SK-N-SH (cell line): Measurements from ENCODE around the gene PRRT2. TPM values are rescaled to one million over a fixed set of nuclear protein-coding genes. Genes with fewer than 3 reads are reported as not detected.
A peak's percentile ranks its signal among the peaks of the same experiment; 100 is the strongest.

Experiments
- CTCF ChIA-PET: fragments of 300-600, 350-600 bp; formaldehyde crosslinking; extraction: SDS; loops from one replicate; lab custom pipeline; 2021; lab: Yijun Ruan, JAX
- POLR2A ChIA-PET: fragments of 350-600 bp; sonication (Branson Sonifier 250); formaldehyde crosslinking; extraction: SDS; loops from one replicate; lab custom pipeline; 2020; ENCODE audit warnings: antibody characterized with exemption, inconsistent platforms; lab: Yijun Ruan, JAX
- DNase-seq: peaks from one replicate; pipeline ENCODE4 v3.0.0; 2012
- H2AFZ ChIP-seq: fragments of 200-600 bp; sonication (generic); 2 replicates; pipeline ENCODE4 v1.8.1; 2016; ENCODE audit warnings: antibody characterized with exemption, mild to moderate bottlenecking, low read depth
- H3F3A ChIP-seq: fragments of 200-600 bp; sonication (generic); replicated peaks from 2 replicates; pipeline ENCODE3; 2016; ENCODE audit warnings: antibody characterized with exemption, mild to moderate bottlenecking; ENCODE audit not compliant: insufficient read depth
- H3K27ac ChIP-seq, 2 experiments: fragments of 200-500 bp in 1 of 2; fragments of 200-600 bp in 1 of 2; sonication (Bioruptor generic) in 1 of 2; sonication (generic), shearing (Covaris generic) in 1 of 2; 2 replicates each; pipeline versions ENCODE4 v1.5.1 to v1.6.1; 2014 to 2016; ENCODE audit warnings: low read depth in 2 of 2, inconsistent platforms in 1 of 2, low read length in 1 of 2, mild to moderate bottlenecking in 1 of 2, mixed read lengths in 1 of 2
- H3K27me3 ChIP-seq: fragments of 200-600 bp; sonication (generic), shearing (Covaris generic); 2 replicates; pipeline ENCODE4 v1.6.1; 2016; ENCODE audit warnings: mixed run types; ENCODE audit not compliant: insufficient read depth
- H3K36me3 ChIP-seq, 2 experiments: fragments of 200-500 bp in 1 of 2; fragments of 200-600 bp in 1 of 2; sonication (Bioruptor generic) in 1 of 2; sonication (generic) in 1 of 2; replicated peaks in 1 of 2; 2 replicates each; pipeline versions ENCODE3 to v1.5.1; 2014 to 2016; ENCODE audit warnings: low read length in 1 of 2, mild to moderate bottlenecking in 1 of 2; ENCODE audit not compliant: insufficient read depth in 2 of 2, control insufficient read depth in 1 of 2
- H3K4me1 ChIP-seq, 2 experiments: fragments of 200-500 bp in 1 of 2; fragments of 200-600 bp in 1 of 2; sonication (Bioruptor generic) in 1 of 2; sonication (generic), shearing (Covaris generic) in 1 of 2; 2 replicates each; pipeline versions ENCODE4 v1.5.1 to v1.6.1; 2014 to 2016; ENCODE audit warnings: low read depth in 1 of 2, low read length in 1 of 2, mixed run types in 1 of 2; ENCODE audit not compliant: insufficient read depth in 2 of 2, control insufficient read depth in 1 of 2
- H3K4me2 ChIP-seq: fragments of 200-600 bp; sonication (generic), shearing (Covaris generic); 2 replicates; pipeline ENCODE4 v1.6.1; 2017; ENCODE audit warnings: mixed run types
- H3K4me3 ChIP-seq, 2 experiments: fragments of 200-500 bp in 1 of 2; fragments of 200-600 bp in 1 of 2; sonication (Bioruptor generic) in 1 of 2; sonication (generic), shearing (Covaris generic) in 1 of 2; 2 replicates each; pipeline versions ENCODE4 v1.5.1 to v1.8.1; 2014 to 2016; ENCODE audit warnings: low read depth in 2 of 2, inconsistent platforms in 1 of 2, low read length in 1 of 2, mild to moderate bottlenecking in 1 of 2, mixed read lengths in 1 of 2, moderate library complexity in 1 of 2
- H3K79me2 ChIP-seq: fragments of 200-600 bp; sonication (generic); 2 replicates; pipeline ENCODE4 v1.8.1; 2017; ENCODE audit warnings: mild to moderate bottlenecking; ENCODE audit not compliant: insufficient read depth
- H3K9ac ChIP-seq: fragments of 200-600 bp; sonication (generic); 2 replicates; pipeline ENCODE4 v1.6.1; 2017; ENCODE audit warnings: mixed run types
- H3K9me2 ChIP-seq: fragments of 200-600 bp; sonication (generic); 2 replicates; pipeline ENCODE4 v1.6.1; 2017; ENCODE audit warnings: mixed run types
- H3K9me3 ChIP-seq: fragments of 200-600 bp; sonication (generic); 2 replicates; pipeline ENCODE4 v1.6.1; 2017; ENCODE audit warnings: mixed run types, mild to moderate bottlenecking, moderate library complexity
- H4K20me1 ChIP-seq: fragments of 200-600 bp; sonication (generic); 2 replicates; pipeline ENCODE4 v1.6.1; 2017; ENCODE audit warnings: mild to moderate bottlenecking, mixed run types; ENCODE audit not compliant: insufficient read depth
- ELF1 ChIP-seq: IDR thresholded peaks from 2 replicates; pipeline ENCODE4 v1.4.0; 2012
- FOSL2 ChIP-seq: IDR thresholded peaks from 2 replicates; pipeline ENCODE4 v1.4.0; 2012; ENCODE audit warnings: low read depth, mild to moderate bottlenecking, moderate library complexity, borderline replicate concordance
- FOXJ3 ChIP-seq: sonication (generic); formaldehyde crosslinking; IDR thresholded peaks from 2 replicates; pipeline ENCODE4 v1.5.1; 2020; ENCODE audit warnings: mild to moderate bottlenecking, missing genetic modification reagents
- GABPA ChIP-seq: IDR thresholded peaks from 2 replicates; pipeline ENCODE4 v1.4.0; 2012; ENCODE audit warnings: low read depth, mild to moderate bottlenecking
- GATA2 ChIP-seq: sonication (generic); formaldehyde crosslinking; IDR thresholded peaks from 2 replicates; pipeline ENCODE4 v1.5.0; 2020; ENCODE audit warnings: mild to moderate bottlenecking, missing genetic modification reagents
- JUND ChIP-seq: IDR thresholded peaks from 2 replicates; pipeline ENCODE4 v1.4.0; 2012
- MEF2A ChIP-seq: IDR thresholded peaks from 2 replicates; pipeline ENCODE4 v1.4.0; 2012; ENCODE audit warnings: low read depth, borderline replicate concordance
- NRF1 ChIP-seq: IDR thresholded peaks from 2 replicates; pipeline ENCODE4 v1.6.1; 2012; ENCODE audit warnings: low read depth, mild to moderate bottlenecking, low read length
- RAD21 ChIP-seq: IDR thresholded peaks from 2 replicates; pipeline ENCODE4 v1.6.1; 2012; ENCODE audit warnings: mild to moderate bottlenecking, low read length
- SIN3A ChIP-seq: IDR thresholded peaks from 2 replicates; pipeline ENCODE4 v1.6.1; 2012; ENCODE audit warnings: low read depth, mild to moderate bottlenecking, low read length, moderate library complexity, borderline replicate concordance
- SMC3 ChIP-seq: IDR thresholded peaks from 2 replicates; pipeline ENCODE4 v1.6.1; 2012; ENCODE audit warnings: low read depth, low read length, improper control_type of control experiment
- TAF1 ChIP-seq: IDR thresholded peaks from 2 replicates; pipeline ENCODE4 v1.6.1; 2012; ENCODE audit warnings: low read depth, mild to moderate bottlenecking, low read length, moderate library complexity, borderline replicate concordance
- TCF12 ChIP-seq: IDR thresholded peaks from 2 replicates; pipeline ENCODE4 v1.4.0; 2012
- TEAD4 ChIP-seq: IDR thresholded peaks from 2 replicates; pipeline ENCODE4 v1.4.0; 2012; ENCODE audit warnings: mild to moderate bottlenecking, borderline replicate concordance; ENCODE audit not compliant: insufficient read depth
- YY1 ChIP-seq: IDR thresholded peaks from 2 replicates; pipeline ENCODE4 v1.4.0; 2012; ENCODE audit warnings: low read depth, mild to moderate bottlenecking
- WGBS: methylation state at CpG from one replicate; pipeline ENCODE4 v1.1.6; 2017; ENCODE audit warnings: low lambda C conversion rate; 5-methylcytosine and 5-hydroxymethylcytosine counted together
- polyA plus RNA-seq, 3 experiments: library from polyadenylated mRNA; depleted of rRNA; stranded (reverse); fragments of >200 nt; gene quantifications; 2 replicates each; pipeline ENCODE4 v1.2.3, GENCODE V29; 2012
- TF ChIP-seq, protein P1 (sequence below): fragments of 150-350 bp; IDR thresholded peaks from 2 replicates; pipeline ENCODE4 v1.6.1; 2016; ENCODE audit warnings: mild to moderate bottlenecking, low read depth, low read length
- TF ChIP-seq, protein P2 (sequence below): fragments of 150-350 bp; IDR thresholded peaks from 2 replicates; pipeline ENCODE4 v1.6.1; 2017; ENCODE audit warnings: antibody characterized with exemption, low read length, low read depth, borderline replicate concordance
- TF ChIP-seq, protein P3 (sequence below): IDR thresholded peaks from 2 replicates; pipeline ENCODE4 v1.4.0; 2012; ENCODE audit warnings: low read depth, borderline replicate concordance
- TF ChIP-seq, protein P4 (sequence below): IDR thresholded peaks from 2 replicates; pipeline ENCODE4 v1.4.0; 2012; ENCODE audit warnings: low read depth, borderline replicate concordance
- TF ChIP-seq, protein P5 (sequence below): IDR thresholded peaks from 2 replicates; pipeline ENCODE4 v1.4.0; 2012; ENCODE audit warnings: low read depth

Gene PRRT2
- polyA plus RNA-seq, 1 of the 3 experiments (the other 2 are of a cell fraction), result 28.1 TPM

DNA sequence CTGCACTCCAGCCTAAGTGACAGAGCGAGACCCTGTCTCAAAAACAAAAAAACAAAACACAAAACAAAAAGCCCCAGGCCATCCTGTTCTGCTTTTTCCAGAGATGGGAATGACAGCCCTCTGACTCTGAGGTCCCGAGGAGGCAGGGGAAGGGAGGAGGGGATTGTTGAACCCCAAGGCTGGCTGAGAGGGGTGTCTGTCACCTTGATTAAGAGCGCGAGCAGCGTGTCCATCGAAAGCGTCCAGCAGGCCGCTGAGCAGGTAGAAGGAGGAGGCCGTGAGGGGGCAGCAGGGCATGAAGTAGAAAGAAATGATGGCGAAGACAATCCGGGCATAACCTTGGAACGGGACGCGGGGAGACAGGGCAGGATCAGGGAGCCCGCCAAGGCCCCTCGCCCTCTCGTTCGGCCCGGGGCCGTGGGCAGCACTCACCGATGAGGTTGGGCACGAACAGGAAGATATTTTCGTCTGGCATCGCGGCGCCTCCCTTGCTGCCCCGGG lies 50.4 kb downstream of the PRRT2 start:
- Histone ChIP-seq H3K27ac (peak overlapping the region; percentile 88 to 95; a peak in 3 of 4 replicates), H3K9ac (peak overlapping the region; percentile 79), H3K27me3 (no peaks in the 10 kb centered on the region), H3K9me3 (no peaks in the 10 kb centered on the region), H3K79me2 (peaks cover 18% of the 10 kb centered on the region), H3K4me3 (peak overlapping the region; percentile 81 to 90), H3F3A (peaks cover 4% of the 10 kb centered on the region), H3K4me1 (peaks cover 0 to 17% of the 10 kb centered on the region in 2 experiments; a peak in 1 of 4 replicates), H4K20me1 (no peaks in the 10 kb centered on the region), H3K4me2 (peak overlapping the region; percentile 98), H3K36me3 (peaks cover 5 to 14% of the 10 kb centered on the region in 2 experiments), H2AFZ (peak overlapping the region; percentile 77), H3K9me2 (no peaks in the 10 kb centered on the region)
- DNase-seq, result peak; percentile 63
- WGBS, result 7% methylated on average over 9 of the region's 27 CpGs
- ChIA-PET CTCF (interaction anchor here (0.7 to 3.2 kb wide), 11 partner anchors 12 to 170 kb away, joined by 3 to 13 read pairs (median 5); partner anchors contain the start of genes KIF22, SEZ6L2 and TLCD3B), POLR2A (interaction anchor here (1.0 to 1.1 kb wide), 2 partner anchors 16 to 54 kb away, joined by 3 to 4 read pairs; no protein-coding TSS in a partner anchor)
- no peak for TF ChIP-seq TCF12
- TF ChIP-seq YY1, result no peak
- TF ChIP-seq TEAD4, result no peak
- TF ChIP-seq, protein P1, sequence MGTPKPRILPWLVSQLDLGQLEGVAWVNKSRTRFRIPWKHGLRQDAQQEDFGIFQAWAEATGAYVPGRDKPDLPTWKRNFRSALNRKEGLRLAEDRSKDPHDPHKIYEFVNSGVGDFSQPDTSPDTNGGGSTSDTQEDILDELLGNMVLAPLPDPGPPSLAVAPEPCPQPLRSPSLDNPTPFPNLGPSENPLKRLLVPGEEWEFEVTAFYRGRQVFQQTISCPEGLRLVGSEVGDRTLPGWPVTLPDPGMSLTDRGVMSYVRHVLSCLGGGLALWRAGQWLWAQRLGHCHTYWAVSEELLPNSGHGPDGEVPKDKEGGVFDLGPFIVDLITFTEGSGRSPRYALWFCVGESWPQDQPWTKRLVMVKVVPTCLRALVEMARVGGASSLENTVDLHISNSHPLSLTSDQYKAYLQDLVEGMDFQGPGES, result no peak
- TF ChIP-seq JUND, result no peak
- TF ChIP-seq, protein P2, sequence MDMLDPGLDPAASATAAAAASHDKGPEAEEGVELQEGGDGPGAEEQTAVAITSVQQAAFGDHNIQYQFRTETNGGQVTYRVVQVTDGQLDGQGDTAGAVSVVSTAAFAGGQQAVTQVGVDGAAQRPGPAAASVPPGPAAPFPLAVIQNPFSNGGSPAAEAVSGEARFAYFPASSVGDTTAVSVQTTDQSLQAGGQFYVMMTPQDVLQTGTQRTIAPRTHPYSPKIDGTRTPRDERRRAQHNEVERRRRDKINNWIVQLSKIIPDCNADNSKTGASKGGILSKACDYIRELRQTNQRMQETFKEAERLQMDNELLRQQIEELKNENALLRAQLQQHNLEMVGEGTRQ, result no peak
- no peak for TF ChIP-seq MEF2A
- TF ChIP-seq GATA2 (CRISPR knock-in tag), result no peak
- no peak for TF ChIP-seq TAF1
- TF ChIP-seq, protein P3, sequence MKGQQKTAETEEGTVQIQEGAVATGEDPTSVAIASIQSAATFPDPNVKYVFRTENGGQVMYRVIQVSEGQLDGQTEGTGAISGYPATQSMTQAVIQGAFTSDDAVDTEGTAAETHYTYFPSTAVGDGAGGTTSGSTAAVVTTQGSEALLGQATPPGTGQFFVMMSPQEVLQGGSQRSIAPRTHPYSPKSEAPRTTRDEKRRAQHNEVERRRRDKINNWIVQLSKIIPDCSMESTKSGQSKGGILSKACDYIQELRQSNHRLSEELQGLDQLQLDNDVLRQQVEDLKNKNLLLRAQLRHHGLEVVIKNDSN, result no peak
- no peak for TF ChIP-seq FOSL2
- 0 out of 2 replicates have a peak, but pooled peaks have one; percentile 8 for TF ChIP-seq SIN3A
- no peak for TF ChIP-seq FOXJ3 (CRISPR knock-in tag)
- no peak for TF ChIP-seq ELF1
- TF ChIP-seq GABPA, result no peak
- TF ChIP-seq, protein P4, sequence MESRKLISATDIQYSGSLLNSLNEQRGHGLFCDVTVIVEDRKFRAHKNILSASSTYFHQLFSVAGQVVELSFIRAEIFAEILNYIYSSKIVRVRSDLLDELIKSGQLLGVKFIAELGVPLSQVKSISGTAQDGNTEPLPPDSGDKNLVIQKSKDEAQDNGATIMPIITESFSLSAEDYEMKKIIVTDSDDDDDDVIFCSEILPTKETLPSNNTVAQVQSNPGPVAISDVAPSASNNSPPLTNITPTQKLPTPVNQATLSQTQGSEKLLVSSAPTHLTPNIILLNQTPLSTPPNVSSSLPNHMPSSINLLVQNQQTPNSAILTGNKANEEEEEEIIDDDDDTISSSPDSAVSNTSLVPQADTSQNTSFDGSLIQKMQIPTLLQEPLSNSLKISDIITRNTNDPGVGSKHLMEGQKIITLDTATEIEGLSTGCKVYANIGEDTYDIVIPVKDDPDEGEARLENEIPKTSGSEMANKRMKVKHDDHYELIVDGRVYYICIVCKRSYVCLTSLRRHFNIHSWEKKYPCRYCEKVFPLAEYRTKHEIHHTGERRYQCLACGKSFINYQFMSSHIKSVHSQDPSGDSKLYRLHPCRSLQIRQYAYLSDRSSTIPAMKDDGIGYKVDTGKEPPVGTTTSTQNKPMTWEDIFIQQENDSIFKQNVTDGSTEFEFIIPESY, result no peak
- peak; percentile 34 for TF ChIP-seq RAD21
- TF ChIP-seq SMC3, result peak; percentile 26; the same call in 1 of the 2 replicates
- TF ChIP-seq, protein P5, sequence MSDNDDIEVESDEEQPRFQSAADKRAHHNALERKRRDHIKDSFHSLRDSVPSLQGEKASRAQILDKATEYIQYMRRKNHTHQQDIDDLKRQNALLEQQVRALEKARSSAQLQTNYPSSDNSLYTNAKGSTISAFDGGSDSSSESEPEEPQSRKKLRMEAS, result peak; percentile 34; the same call in 1 of the 2 replicates
- TF ChIP-seq NRF1, result no peak
